GM23338 (cell line): Measurements from ENCODE around the gene S100A16.

Experiments
- CREB1 ChIP-seq: fragments of 250-450 bp; sonication (Bioruptor Pico); IDR thresholded peaks from 2 replicates; pipeline ENCODE4 v1.5.0; 2020; ENCODE audit warnings: low read depth, mild to moderate bottlenecking, moderate library complexity
- EZH2 ChIP-seq: fragments of 200-600 bp; sonication (generic); IDR thresholded peaks from one replicate; pipeline ENCODE4 v1.8.0; 2017; ENCODE audit warnings: antibody characterized with exemption, mild to moderate bottlenecking, low read depth; ENCODE audit not compliant: unreplicated experiment
- EZH2phosphoT487 ChIP-seq: fragments of 200-600 bp; sonication (generic); IDR thresholded peaks from one replicate; pipeline ENCODE4 v1.8.1; 2018; ENCODE audit warnings: antibody characterized with exemption; ENCODE audit not compliant: unreplicated experiment
- JUNB ChIP-seq: IDR thresholded peaks from one replicate; pipeline ENCODE4 v1.6.1; 2016; ENCODE audit warnings: antibody characterized with exemption; ENCODE audit not compliant: unreplicated experiment
- TF ChIP-seq, protein P1 (sequence below), 2 experiments: fragments of 200-600 bp in 1 of 2; sonication (generic) in 1 of 2; conservative IDR thresholded peaks; 2 replicates each; pipeline versions ENCODE4 v1.5.1 to v1.6.1; 2016 to 2017; ENCODE audit warnings: antibody characterized with exemption in 2 of 2, low read depth in 2 of 2, mild to moderate bottlenecking in 2 of 2, moderate library complexity in 1 of 2
- TF ChIP-seq, protein P2 (sequence below): IDR thresholded peaks from 2 replicates; pipeline ENCODE4 v1.6.1; 2016; ENCODE audit warnings: antibody characterized with exemption

DNA sequence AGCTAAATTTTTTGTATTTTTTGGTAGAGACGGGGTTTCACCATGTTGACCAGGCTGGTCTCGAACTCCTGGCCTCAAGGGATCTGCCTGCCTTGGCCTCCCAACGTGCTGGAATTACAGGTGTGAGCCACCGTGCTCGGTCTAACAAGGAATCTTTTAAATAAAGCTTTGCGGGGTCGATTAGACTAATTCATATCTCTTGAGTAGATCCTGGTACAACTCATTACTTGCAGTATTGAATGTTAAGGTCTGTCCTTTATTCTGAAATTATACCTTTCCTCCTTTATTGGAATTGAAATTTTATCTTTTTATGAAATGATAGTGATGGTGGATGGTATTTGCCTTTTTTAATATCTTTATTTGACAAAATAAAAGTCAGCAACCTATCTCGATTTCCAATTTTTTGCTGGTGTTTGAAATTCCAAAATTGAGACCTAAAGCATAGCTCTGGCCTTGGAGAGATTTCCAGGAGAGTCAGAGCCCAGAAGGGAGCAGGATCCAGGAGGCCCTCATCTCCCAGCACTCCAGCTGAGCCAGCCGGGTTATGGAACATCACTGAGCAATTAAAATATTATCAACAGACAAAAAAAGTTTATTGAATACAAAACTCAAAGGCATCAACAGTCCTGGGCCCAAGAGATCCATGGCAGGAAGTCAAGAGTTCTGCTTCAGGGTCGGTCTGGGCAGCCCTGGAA, 52.0 kb downstream of the S100A16 start:
- TF ChIP-seq CREB1 (CRISPR knock-in tag) = no peak
- TF ChIP-seq, protein P1, sequence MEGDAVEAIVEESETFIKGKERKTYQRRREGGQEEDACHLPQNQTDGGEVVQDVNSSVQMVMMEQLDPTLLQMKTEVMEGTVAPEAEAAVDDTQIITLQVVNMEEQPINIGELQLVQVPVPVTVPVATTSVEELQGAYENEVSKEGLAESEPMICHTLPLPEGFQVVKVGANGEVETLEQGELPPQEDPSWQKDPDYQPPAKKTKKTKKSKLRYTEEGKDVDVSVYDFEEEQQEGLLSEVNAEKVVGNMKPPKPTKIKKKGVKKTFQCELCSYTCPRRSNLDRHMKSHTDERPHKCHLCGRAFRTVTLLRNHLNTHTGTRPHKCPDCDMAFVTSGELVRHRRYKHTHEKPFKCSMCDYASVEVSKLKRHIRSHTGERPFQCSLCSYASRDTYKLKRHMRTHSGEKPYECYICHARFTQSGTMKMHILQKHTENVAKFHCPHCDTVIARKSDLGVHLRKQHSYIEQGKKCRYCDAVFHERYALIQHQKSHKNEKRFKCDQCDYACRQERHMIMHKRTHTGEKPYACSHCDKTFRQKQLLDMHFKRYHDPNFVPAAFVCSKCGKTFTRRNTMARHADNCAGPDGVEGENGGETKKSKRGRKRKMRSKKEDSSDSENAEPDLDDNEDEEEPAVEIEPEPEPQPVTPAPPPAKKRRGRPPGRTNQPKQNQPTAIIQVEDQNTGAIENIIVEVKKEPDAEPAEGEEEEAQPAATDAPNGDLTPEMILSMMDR (conservative IDR thresholded peaks at IDR 0.05; ENCODE audit: low read depth in 2 of 2) = no peak
- no peak for TF ChIP-seq EZH2
- TF ChIP-seq JUNB = no peak
- no peak for TF ChIP-seq EZH2phosphoT487
- TF ChIP-seq, protein P2, sequence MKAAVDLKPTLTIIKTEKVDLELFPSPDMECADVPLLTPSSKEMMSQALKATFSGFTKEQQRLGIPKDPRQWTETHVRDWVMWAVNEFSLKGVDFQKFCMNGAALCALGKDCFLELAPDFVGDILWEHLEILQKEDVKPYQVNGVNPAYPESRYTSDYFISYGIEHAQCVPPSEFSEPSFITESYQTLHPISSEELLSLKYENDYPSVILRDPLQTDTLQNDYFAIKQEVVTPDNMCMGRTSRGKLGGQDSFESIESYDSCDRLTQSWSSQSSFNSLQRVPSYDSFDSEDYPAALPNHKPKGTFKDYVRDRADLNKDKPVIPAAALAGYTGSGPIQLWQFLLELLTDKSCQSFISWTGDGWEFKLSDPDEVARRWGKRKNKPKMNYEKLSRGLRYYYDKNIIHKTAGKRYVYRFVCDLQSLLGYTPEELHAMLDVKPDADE = no peak
